ENCODE measurements around the gene DLG2. TPM values are rescaled to one million over a fixed set of nuclear protein-coding genes. Genes with fewer than 3 reads are reported as not detected.
A peak's percentile ranks its signal among the peaks of the same experiment; 100 is the strongest.

The DLG2 gene
- total and polyA plus RNA-seq, 12 donors = 1.0 to 14.8 (median 7.4) TPM

GRCh38 chr11:85668157-85668556 lies 41.0 kb upstream of the DLG2 start:
- H3K4me3 ChIP-seq = no peak overlapping the region
- ATAC-seq = no peak
- TF ChIP-seq CTCF (IDR thresholded peaks at IDR 0.05) = no peak
- no peak for DNase-seq
- WGBS, 2 donors = 94 to 95% methylated on average over 1 of the region's 1 CpG
- H3K27me3 ChIP-seq = no peaks in the 10 kb centered on the region
- no peaks in the 10 kb centered on the region for H3K9me3 ChIP-seq
- peaks cover 0 to 11% (median 5%) of the 10 kb centered on the region in 9 donors for H3K4me1 ChIP-seq
- intact Hi-C loops (cut with DNase I) = loop anchor here in 1 of 10 donors (5.0 kb wide), 1 partner anchor 49 kb away; no protein-coding TSS in a partner anchor
- peaks cover 0 to under 1% (median 0%) of the 10 kb centered on the region in 9 donors for H3K36me3 ChIP-seq
- no peak overlapping the region for H3K27ac ChIP-seq

- peaks cover 4 to 26% (median 20%) of the 10 kb centered on the region in 9 donors for H3K4me1 ChIP-seq
- H3K27me3 ChIP-seq = no peaks in the 10 kb centered on the region
- 95 to 98% methylated on average over 3 of the region's 3 CpGs for WGBS, 2 donors
- H3K36me3 ChIP-seq = peaks cover 0 to 15% (median 0%) of the 10 kb centered on the region in 9 donors
- no peak for DNase-seq
- H3K9me3 ChIP-seq = no peaks in the 10 kb centered on the region
- TF ChIP-seq CTCF (IDR thresholded peaks at IDR 0.05) = no peak
- ATAC-seq = no peak
- no peak overlapping the region for H3K4me3 ChIP-seq
- H3K27ac ChIP-seq = no peak overlapping the region
- intact Hi-C loops (cut with DNase I) = loop anchor here in 1 of 10 donors (5.0 kb wide), 1 partner anchor 51 kb away; no protein-coding TSS in a partner anchor
These were observed 39.5 kb upstream of the DLG2 start for GRCh38 chr11:85666687-85667086.

- intact Hi-C loops (cut with DNase I) = loop anchor here in 4 of 10 donors (2.0 to 5.0 kb wide), 2 partner anchors 37 to 52 kb away; partner anchors contain the start of gene TMEM126B (in 4 of the 4)
- H3K4me3 ChIP-seq = peak overlapping the region in 4 of 10 donors; percentile 85 to 96 (median 92)
- peak overlapping the region in 4 of 10 donors; percentile 97 to 100 (median 99) for H3K27ac ChIP-seq
- ATAC-seq (no peak), DNase-seq (no peak)
- H3K36me3 ChIP-seq = peaks cover 0 to 24% (median 0%) of the 10 kb centered on the region in 9 donors
- TF ChIP-seq CTCF (IDR thresholded peaks at IDR 0.05) = no peak
- H3K4me1 ChIP-seq = peaks cover 4 to 36% (median 29%) of the 10 kb centered on the region in 9 donors
- no peaks in the 10 kb centered on the region for H3K9me3 ChIP-seq
- no peaks in the 10 kb centered on the region for H3K27me3 ChIP-seq
- 77 to 84% methylated on average over 5 of the region's 5 CpGs for WGBS, 2 donors
These were observed 38.6 kb upstream of the DLG2 start for GRCh38 chr11:85665733-85666132.

GRCh38 chr11:85664615-85665481 lies 37.7 kb upstream of the DLG2 start, which contains the start of gene CREBZF:
CREBZF (minus strand) TSS chr11:85665129; CDS start chr11:85664875, 254 bp downstream.
- peak; percentile 94 to 96 for DNase-seq
- peak within 1 kb of the TSS; percentile 86 to 100 (median 98) for H3K27ac ChIP-seq
- H3K36me3 ChIP-seq = peaks cover 0 to 33% (median 6%) of the 10 kb centered on the region in 9 donors
- ATAC-seq = peak; percentile 96 to 98 (median 96)
- 0% methylated on average over 67 of the region's 67 CpGs for WGBS, 2 donors
- H3K27me3 ChIP-seq = no peaks in the 10 kb centered on the region
- no peak for TF ChIP-seq CTCF (IDR thresholded peaks at IDR 0.05)
- H3K4me1 ChIP-seq = peaks cover 4 to 44% (median 38%) of the 10 kb centered on the region in 9 donors
- H3K9me3 ChIP-seq = no peaks in the 10 kb centered on the region
- H3K4me3 ChIP-seq = peak within 1 kb of the TSS; percentile 64 to 98 (median 88)
- intact Hi-C loops (cut with DNase I) = loop anchor here in 6 of 10 donors (1.0 to 5.0 kb wide), 4 partner anchors 36 to 52 kb away; partner anchors contain the start of genes TMEM126B (in 6 of the 6) and DLG2 (in 1 of the 6)

All from heart right ventricle (tissue), 16 donors.